CD14-positive monocyte (primary cell): Measurements from ENCODE around the gene RETREG3. TPM values are rescaled to one million over a fixed set of nuclear protein-coding genes. Genes with fewer than 3 reads are reported as not detected.

Experiments
- DNase-seq, 3 donors: peaks; one replicate each; pipeline ENCODE4 v3.0.0-alpha.2; 2011 to 2022
- H2AFZ ChIP-seq: 2 replicates; pipeline ENCODE4 v1.6.0; 2012; ENCODE audit warnings: mild to moderate bottlenecking, low read depth, low read length, inconsistent platforms; ENCODE audit not compliant: insufficient read depth, poor library complexity, severe bottlenecking
- H3K27ac ChIP-seq, 2 donors: 1 replicate in 1 of 2; 2 replicates in 1 of 2; pipeline ENCODE4 v1.5.1; 2012 to 2013; ENCODE audit warnings: low read length in 2 of 2, control low read depth in 1 of 2, inconsistent platforms in 1 of 2, low read depth in 1 of 2, mild to moderate bottlenecking in 1 of 2
- H3K27me3 ChIP-seq, 2 donors: one replicate each; pipeline versions ENCODE4 v1.6.0 to v1.6.1; 2011 to 2013; ENCODE audit warnings: low read length in 2 of 2; ENCODE audit not compliant: control insufficient read depth in 2 of 2, insufficient read depth in 2 of 2
- H3K36me3 ChIP-seq, 2 donors: replicated peaks in 1 of 2; 1 replicate in 1 of 2; 2 replicates in 1 of 2; pipeline versions ENCODE4 v1.5.1 to v1.6.1; 2012 to 2013; ENCODE audit warnings: low read length in 2 of 2, control low read depth in 1 of 2, inconsistent platforms in 1 of 2, mild to moderate bottlenecking in 1 of 2; ENCODE audit not compliant: insufficient read depth in 2 of 2, control insufficient read depth in 1 of 2
- H3K4me1 ChIP-seq, 2 donors: 1 replicate in 1 of 2; 2 replicates in 1 of 2; pipeline versions ENCODE4 v1.5.1 to v1.6.1; 2012 to 2013; ENCODE audit warnings: low read length in 2 of 2, control low read depth in 1 of 2, inconsistent platforms in 1 of 2, mild to moderate bottlenecking in 1 of 2, moderate library complexity in 1 of 2; ENCODE audit not compliant: insufficient read depth in 2 of 2, control insufficient read depth in 1 of 2
- H3K4me2 ChIP-seq: replicated peaks from 2 replicates; pipeline ENCODE3; 2012; ENCODE audit warnings: low read length, moderate library complexity, mild to moderate bottlenecking; ENCODE audit not compliant: poor library complexity, severe bottlenecking; ENCODE audit errors: extremely low read depth
- H3K4me3 ChIP-seq, 3 experiments: fragments of 200-600 bp in 1 of 3; sonication (generic) in 1 of 3; replicated peaks in 1 of 3; 1 replicate in 2 of 3; 2 replicates in 1 of 3; pipeline ENCODE4 v1.5.1; 2011 to 2013; ENCODE audit warnings: low read length in 3 of 3, mild to moderate bottlenecking in 3 of 3, control low read depth in 2 of 3, low read depth in 2 of 3, inconsistent platforms in 1 of 3, moderate library complexity in 1 of 3
- H3K79me2 ChIP-seq: 2 replicates; pipeline ENCODE4 v1.6.0; 2012; ENCODE audit warnings: mild to moderate bottlenecking, control low read depth, inconsistent platforms, low read length, moderate library complexity; ENCODE audit not compliant: insufficient read depth
- H3K9ac ChIP-seq: 2 replicates; pipeline ENCODE4 v1.6.0; 2017; ENCODE audit warnings: low read length, mild to moderate bottlenecking; ENCODE audit not compliant: insufficient read depth, poor library complexity, severe bottlenecking
- H3K9me3 ChIP-seq, 2 donors: replicated peaks in 1 of 2; 1 replicate in 1 of 2; 2 replicates in 1 of 2; pipeline versions ENCODE4 v1.5.1 to v1.6.1; 2012 to 2013; ENCODE audit warnings: low read length in 2 of 2, control low read depth in 1 of 2; ENCODE audit not compliant: control insufficient read depth in 1 of 2, insufficient read depth in 1 of 2
- H4K20me1 ChIP-seq: 2 replicates; pipeline ENCODE4 v1.6.0; 2012; ENCODE audit warnings: mild to moderate bottlenecking, low read length, control low read depth, moderate library complexity; ENCODE audit not compliant: insufficient read depth
- H3K27ac Mint-ChIP-seq, 7 donors: one replicate each; pipeline ENCODE4 v1.8.0; 2020; ENCODE audit warnings: mild to moderate bottlenecking in 7 of 7, mixed read lengths in 7 of 7, moderate library complexity in 6 of 7, inconsistent platforms in 2 of 7
- H3K27me3 Mint-ChIP-seq, 3 donors: one replicate each; pipeline ENCODE4 v1.8.0; 2021 to 2022; ENCODE audit warnings: low read depth in 3 of 3, mild to moderate bottlenecking in 3 of 3, mixed read lengths in 3 of 3, moderate library complexity in 3 of 3, inconsistent platforms in 1 of 3
- H3K36me3 Mint-ChIP-seq, 2 donors: one replicate each; pipeline ENCODE4 v1.8.0; 2020; ENCODE audit warnings: mixed read lengths in 2 of 2, inconsistent platforms in 1 of 2, mild to moderate bottlenecking in 1 of 2
- H3K4me1 Mint-ChIP-seq: one replicate; pipeline ENCODE4 v1.8.0; 2020; ENCODE audit warnings: mild to moderate bottlenecking, mixed read lengths
- H3K4me3 Mint-ChIP-seq, 2 donors: one replicate each; pipeline ENCODE4 v1.8.0; 2020; ENCODE audit warnings: mild to moderate bottlenecking in 2 of 2, mixed read lengths in 2 of 2, moderate library complexity in 1 of 2
- H3K9me3 Mint-ChIP-seq, 7 donors: one replicate each; pipeline ENCODE4 v1.8.0; 2020 to 2022; ENCODE audit warnings: mixed read lengths in 7 of 7, mild to moderate bottlenecking in 6 of 7, moderate library complexity in 6 of 7, inconsistent platforms in 2 of 7
- WGBS: methylation state at CpG from one replicate; pipeline ENCODE4 v1.1.5; 2013; ENCODE audit warnings: missing lambda C conversion rate; ENCODE audit not compliant: insufficient coverage; 5-methylcytosine and 5-hydroxymethylcytosine counted together
- intact Hi-C, 2 donors: fragments of 100-400 bp; cut with micrococcal nuclease; formaldehyde crosslinking; loops; one replicate each; pipeline versions ENCODE4 v1.15.0 to v1.15.1; 2023
- polyA plus RNA-seq, 3 donors: library from polyadenylated mRNA; depleted of rRNA in 1 of 3; unstranded in 2 of 3; stranded (reverse) in 1 of 3; fragments of 300-500 nt in 2 of 3; fragments of >200 nt in 1 of 3; fragmentation: Illumina TruSeq in 2 of 3; gene quantifications; 1 replicate in 2 of 3; 2 replicates in 1 of 3; pipeline ENCODE4 v1.2.3, GENCODE V29; 2012 to 2021
- TF ChIP-seq, protein P1 (sequence below): fragments of 200-600 bp; IDR thresholded peaks from one replicate; pipeline ENCODE4 v1.8.0; 2022; ENCODE audit warnings: antibody characterized with exemption, mild to moderate bottlenecking

Gene RETREG3
- polyA plus RNA-seq, 3 donors, result 34.0 to 69.9 (median 69.9) TPM

- no peak for DNase-seq
- WGBS, result 47% methylated on average over 2 of the region's 2 CpGs
- H3K79me2 ChIP-seq, result no peaks in the 10 kb centered on the region
- H3K27me3 ChIP-seq, result peaks cover 2 to 19% of the 10 kb centered on the region in 2 donors
- intact Hi-C loops, result no loop called here
- Mint-ChIP-seq H3K27me3 (peaks cover 29 to 44% (median 30%) of the 10 kb centered on the region in 3 donors), H3K27ac (no peak overlapping the region), H3K9me3 (peaks cover 0 to 7% (median 3%) of the 10 kb centered on the region in 7 donors), H3K36me3 (no peaks in the 10 kb centered on the region), H3K4me1 (peaks cover 34% of the 10 kb centered on the region), H3K4me3 (no peak overlapping the region)
- H3K9ac ChIP-seq, result no peak overlapping the region
- H3K4me2 ChIP-seq, result no peak overlapping the region
- H3K4me1 ChIP-seq, result peaks cover 16 to 21% of the 10 kb centered on the region in 2 donors
- H3K9me3 ChIP-seq, result no peaks in the 10 kb centered on the region
- no peaks in the 10 kb centered on the region for H4K20me1 ChIP-seq
- H2AFZ ChIP-seq, result no peak overlapping the region
- no peak overlapping the region for H3K4me3 ChIP-seq
- no peak overlapping the region for H3K27ac ChIP-seq
- TF ChIP-seq, protein P1, sequence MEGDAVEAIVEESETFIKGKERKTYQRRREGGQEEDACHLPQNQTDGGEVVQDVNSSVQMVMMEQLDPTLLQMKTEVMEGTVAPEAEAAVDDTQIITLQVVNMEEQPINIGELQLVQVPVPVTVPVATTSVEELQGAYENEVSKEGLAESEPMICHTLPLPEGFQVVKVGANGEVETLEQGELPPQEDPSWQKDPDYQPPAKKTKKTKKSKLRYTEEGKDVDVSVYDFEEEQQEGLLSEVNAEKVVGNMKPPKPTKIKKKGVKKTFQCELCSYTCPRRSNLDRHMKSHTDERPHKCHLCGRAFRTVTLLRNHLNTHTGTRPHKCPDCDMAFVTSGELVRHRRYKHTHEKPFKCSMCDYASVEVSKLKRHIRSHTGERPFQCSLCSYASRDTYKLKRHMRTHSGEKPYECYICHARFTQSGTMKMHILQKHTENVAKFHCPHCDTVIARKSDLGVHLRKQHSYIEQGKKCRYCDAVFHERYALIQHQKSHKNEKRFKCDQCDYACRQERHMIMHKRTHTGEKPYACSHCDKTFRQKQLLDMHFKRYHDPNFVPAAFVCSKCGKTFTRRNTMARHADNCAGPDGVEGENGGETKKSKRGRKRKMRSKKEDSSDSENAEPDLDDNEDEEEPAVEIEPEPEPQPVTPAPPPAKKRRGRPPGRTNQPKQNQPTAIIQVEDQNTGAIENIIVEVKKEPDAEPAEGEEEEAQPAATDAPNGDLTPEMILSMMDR, result no peak
- H3K36me3 ChIP-seq, result no peaks in the 10 kb centered on the region
Observed at GRCh38 chr17:42655528-42655927, 46.4 kb upstream of the RETREG3 start.

GRCh38 chr17:42653179-42654124 lies 44.3 kb upstream of the RETREG3 start:
- 27% methylated on average over 28 of the region's 42 CpGs for WGBS
- Histone ChIP-seq H3K27ac (no peak overlapping the region), H2AFZ (peak overlapping the region; percentile 71)

More at GRCh38 chr17:42653179-42654124, 44.3 kb upstream of the RETREG3 start:
- Mint-ChIP-seq H3K36me3 (no peaks in the 10 kb centered on the region), H3K4me3 (peak overlapping the region; percentile 39 to 82), H3K9me3 (peaks cover 0 to 6% (median 3%) of the 10 kb centered on the region in 7 donors), H3K27ac (no peak overlapping the region), H3K4me1 (peaks cover 22% of the 10 kb centered on the region), H3K27me3 (peaks cover 33 to 40% (median 36%) of the 10 kb centered on the region in 3 donors)
- H3K27me3 ChIP-seq, result peaks cover 2 to 19% of the 10 kb centered on the region in 2 donors
- no peaks in the 10 kb centered on the region for H4K20me1 ChIP-seq
- peak overlapping the region; percentile 17 for H3K9ac ChIP-seq
- no peaks in the 10 kb centered on the region for H3K79me2 ChIP-seq
- intact Hi-C loops, result no loop called here
- H3K9me3 ChIP-seq, result no peaks in the 10 kb centered on the region
- H3K36me3 ChIP-seq, result no peaks in the 10 kb centered on the region
- DNase-seq, result no peak
- TF ChIP-seq, protein P1, result no peak
- H3K4me1 ChIP-seq, result peaks cover 6 to 8% of the 10 kb centered on the region in 2 donors
- H3K4me2 ChIP-seq, result peak overlapping the region; percentile 46
- no peak overlapping the region for H3K4me3 ChIP-seq
